ENCODE measurements around the gene PSMB10.

DNA sequence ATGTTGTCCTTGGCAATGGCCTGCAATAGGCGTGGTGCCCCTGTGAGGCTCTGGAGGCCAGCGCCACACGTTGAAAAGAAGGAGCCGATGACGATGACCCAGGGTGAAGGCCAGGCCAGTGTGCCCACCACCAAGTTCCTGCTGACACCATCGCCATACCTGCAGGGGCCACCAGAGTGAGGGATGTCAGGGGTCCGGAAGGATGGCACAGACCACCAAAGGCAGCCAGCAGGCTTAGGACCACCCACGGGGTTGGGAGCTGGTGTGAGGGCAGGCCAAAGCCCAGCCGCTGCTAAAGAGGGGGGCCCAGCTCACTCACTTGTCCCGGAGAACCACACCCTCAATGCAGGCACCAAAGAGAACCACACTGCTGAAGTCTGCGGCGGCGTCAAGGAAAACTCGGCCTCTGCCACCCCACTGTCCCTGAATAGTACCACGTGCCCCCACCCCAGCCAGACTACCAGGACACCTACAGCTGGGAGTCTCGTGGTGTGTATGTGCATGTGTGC lies 13.7 kb upstream of the PSMB10 start:
- TF ChIP-seq, protein P1, sequence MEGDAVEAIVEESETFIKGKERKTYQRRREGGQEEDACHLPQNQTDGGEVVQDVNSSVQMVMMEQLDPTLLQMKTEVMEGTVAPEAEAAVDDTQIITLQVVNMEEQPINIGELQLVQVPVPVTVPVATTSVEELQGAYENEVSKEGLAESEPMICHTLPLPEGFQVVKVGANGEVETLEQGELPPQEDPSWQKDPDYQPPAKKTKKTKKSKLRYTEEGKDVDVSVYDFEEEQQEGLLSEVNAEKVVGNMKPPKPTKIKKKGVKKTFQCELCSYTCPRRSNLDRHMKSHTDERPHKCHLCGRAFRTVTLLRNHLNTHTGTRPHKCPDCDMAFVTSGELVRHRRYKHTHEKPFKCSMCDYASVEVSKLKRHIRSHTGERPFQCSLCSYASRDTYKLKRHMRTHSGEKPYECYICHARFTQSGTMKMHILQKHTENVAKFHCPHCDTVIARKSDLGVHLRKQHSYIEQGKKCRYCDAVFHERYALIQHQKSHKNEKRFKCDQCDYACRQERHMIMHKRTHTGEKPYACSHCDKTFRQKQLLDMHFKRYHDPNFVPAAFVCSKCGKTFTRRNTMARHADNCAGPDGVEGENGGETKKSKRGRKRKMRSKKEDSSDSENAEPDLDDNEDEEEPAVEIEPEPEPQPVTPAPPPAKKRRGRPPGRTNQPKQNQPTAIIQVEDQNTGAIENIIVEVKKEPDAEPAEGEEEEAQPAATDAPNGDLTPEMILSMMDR (IDR thresholded peaks at IDR 0.05): no peak
- no peak for TF ChIP-seq POLR2A (IDR thresholded peaks at IDR 0.05)

All from body of pancreas (tissue), 4 donors.